GM12878 (cell line): Measurements from ENCODE around the gene MSH5. TPM values are rescaled to one million over a fixed set of nuclear protein-coding genes. Genes with fewer than 3 reads are reported as not detected.

Experiments used
- BCLAF1 ChIP-seq: fragments of 450-650 bp; IDR thresholded peaks from 2 replicates; pipeline ENCODE4 v1.6.1; 2017; ENCODE audit warnings: antibody characterized with exemption, mild to moderate bottlenecking, moderate library complexity
- BMI1 ChIP-seq: fragments of 450-650 bp; IDR thresholded peaks from 2 replicates; pipeline ENCODE4 v1.6.1; 2016; ENCODE audit warnings: mild to moderate bottlenecking, moderate library complexity, borderline replicate concordance
- BRCA1 ChIP-seq: IDR thresholded peaks from 2 replicates; pipeline ENCODE4 v1.6.1; 2011; ENCODE audit warnings: low read depth, low read length, improper control_type of control experiment
- CBX5 ChIP-seq: sonication (generic); IDR thresholded peaks from 2 replicates; pipeline ENCODE4 v1.6.1; 2016; ENCODE audit warnings: low read depth, moderate library complexity, mild to moderate bottlenecking, inconsistent platforms
- ETV6 ChIP-seq, 2 experiments: fragments of 450-650 bp in 1 of 2; IDR thresholded peaks in 1 of 2; conservative IDR thresholded peaks in 1 of 2; 2 replicates each; pipeline ENCODE4 v1.6.1; 2014; ENCODE audit warnings: antibody characterized with exemption in 1 of 2, borderline replicate concordance in 1 of 2, low read depth in 1 of 2, mild to moderate bottlenecking in 1 of 2, moderate library complexity in 1 of 2
- GABPA ChIP-seq: IDR thresholded peaks from 2 replicates; pipeline ENCODE4 v1.6.1; 2014; ENCODE audit warnings: antibody characterized with exemption, low read depth, mild to moderate bottlenecking, inconsistent platforms
- GATAD2B ChIP-seq: fragments of 450-650 bp; conservative IDR thresholded peaks from 2 replicates; pipeline ENCODE4 v1.6.1; 2017; ENCODE audit warnings: low read depth, mild to moderate bottlenecking, moderate library complexity
- IRF4 ChIP-seq: IDR thresholded peaks from 2 replicates; pipeline ENCODE4 v1.6.1; 2011; ENCODE audit warnings: low read depth, low read length
- NFYB ChIP-seq: IDR thresholded peaks from 2 replicates; pipeline ENCODE4 v1.6.1; 2011; ENCODE audit warnings: low read depth, mild to moderate bottlenecking, low read length, improper control_type of control experiment, moderate library complexity; ENCODE audit not compliant: insufficient read depth
- PAX5 ChIP-seq: IDR thresholded peaks from 2 replicates; pipeline ENCODE4 v1.6.1; 2011; ENCODE audit warnings: low read depth, low read length, borderline replicate concordance
- RBBP5 ChIP-seq: fragments of 200-600 bp; sonication (generic); conservative IDR thresholded peaks from 2 replicates; pipeline ENCODE4 v1.6.1; 2016
- SMAD5 ChIP-seq: IDR thresholded peaks from 2 replicates; pipeline ENCODE4 v1.6.1; 2016; ENCODE audit warnings: antibody characterized with exemption, low read depth
- SUZ12 ChIP-seq: fragments of 200-600 bp; sonication (generic); IDR thresholded peaks from one replicate; pipeline ENCODE4 v1.6.1; 2018; ENCODE audit warnings: antibody characterized with exemption, mild to moderate bottlenecking; ENCODE audit not compliant: unreplicated experiment
- USF1 ChIP-seq: IDR thresholded peaks from 2 replicates; pipeline ENCODE4 v1.6.1; 2011; ENCODE audit warnings: borderline replicate concordance, low read depth, mild to moderate bottlenecking, moderate library complexity, mixed read lengths, low read length; ENCODE audit not compliant: insufficient read depth; ENCODE audit errors: extremely low read length
- ZNF384 ChIP-seq: IDR thresholded peaks from 2 replicates; pipeline ENCODE4 v1.6.1; 2012; ENCODE audit warnings: low read depth, mild to moderate bottlenecking, low read length, improper control_type of control experiment, borderline replicate concordance
- ZNF592 ChIP-seq: fragments of 450-650 bp; IDR thresholded peaks from 2 replicates; pipeline ENCODE4 v1.6.1; 2017; ENCODE audit warnings: mild to moderate bottlenecking, moderate library complexity
- ZNF687 ChIP-seq: fragments of 450-650 bp; IDR thresholded peaks from 2 replicates; pipeline ENCODE4 v1.6.1; 2017; ENCODE audit warnings: mild to moderate bottlenecking, moderate library complexity
- polyA plus RNA-seq, 11 experiments: library from polyadenylated mRNA; depleted of rRNA in 4 of 11; unstranded in 6 of 11; stranded (reverse) in 5 of 11; fragments of >200 nt; fragmentation: Nextera tagmentation in 4 of 11; fragmentation: Illumina TruSeq in 1 of 11; extraction: Ambion mirVana in 4 of 11; extraction: Trizol in 1 of 11; gene quantifications; 1 replicate in 1 of 11; 2 replicates in 10 of 11; pipeline versions ENCODE4 v1.2.1 to v1.2.3, GENCODE V29; 2011 to 2016; ENCODE audit warnings: inconsistent platforms in 2 of 11, missing spikeins in 2 of 11, low read depth in 1 of 11
- total RNA-seq, 4 experiments: library from RNA; depleted of rRNA in 3 of 4; stranded (reverse); fragments of >200 nt in 3 of 4; fragmentation: Illumina TruSeq in 1 of 4; extraction: Trizol in 1 of 4; gene quantifications; 2 replicates each; pipeline versions ENCODE4 v1.2.1 to v1.2.3, GENCODE V29; 2013 to 2021

The MSH5 gene
- total and polyA plus RNA-seq, 10 of the 15 experiments (the other 5 are each of a cell fraction or from before 2014, with no cell fraction given): 9.1 to 52.7 (median 30.0) TPM

- TF ChIP-seq GABPA (no peak), ETV6 (conservative IDR thresholded peaks at IDR 0.05 in 1 of 2, IDR thresholded peaks at IDR 0.05 in 1 of 2; ENCODE audit: borderline replicate concordance in 1 of 2, low read depth in 1 of 2) (no peak), BMI1 (no peak), NFYB (no peak), GATAD2B (peak; percentile 73), ZNF384 (no peak), IRF4 (0 out of 2 replicates have a peak, but pooled peaks have one; percentile 31), RBBP5 (no peak), SMAD5 (peak; percentile 56; the same call in 1 of the 2 replicates), ZNF687 (no peak), USF1 (no peak), ZNF592 (no peak), CBX5 (no peak), BRCA1 (no peak), SUZ12 (no peak), BCLAF1 (no peak), PAX5 (peak; percentile 86; the same call in 1 of the 2 replicates)
Observed at GRCh38 chr6:31776989-31777666, 37.3 kb downstream of the MSH5 start, which contains the start of gene VWA7 (continued).
